ENCODE measurements around the gene TRIM22.

- TF ChIP-seq, protein P1, sequence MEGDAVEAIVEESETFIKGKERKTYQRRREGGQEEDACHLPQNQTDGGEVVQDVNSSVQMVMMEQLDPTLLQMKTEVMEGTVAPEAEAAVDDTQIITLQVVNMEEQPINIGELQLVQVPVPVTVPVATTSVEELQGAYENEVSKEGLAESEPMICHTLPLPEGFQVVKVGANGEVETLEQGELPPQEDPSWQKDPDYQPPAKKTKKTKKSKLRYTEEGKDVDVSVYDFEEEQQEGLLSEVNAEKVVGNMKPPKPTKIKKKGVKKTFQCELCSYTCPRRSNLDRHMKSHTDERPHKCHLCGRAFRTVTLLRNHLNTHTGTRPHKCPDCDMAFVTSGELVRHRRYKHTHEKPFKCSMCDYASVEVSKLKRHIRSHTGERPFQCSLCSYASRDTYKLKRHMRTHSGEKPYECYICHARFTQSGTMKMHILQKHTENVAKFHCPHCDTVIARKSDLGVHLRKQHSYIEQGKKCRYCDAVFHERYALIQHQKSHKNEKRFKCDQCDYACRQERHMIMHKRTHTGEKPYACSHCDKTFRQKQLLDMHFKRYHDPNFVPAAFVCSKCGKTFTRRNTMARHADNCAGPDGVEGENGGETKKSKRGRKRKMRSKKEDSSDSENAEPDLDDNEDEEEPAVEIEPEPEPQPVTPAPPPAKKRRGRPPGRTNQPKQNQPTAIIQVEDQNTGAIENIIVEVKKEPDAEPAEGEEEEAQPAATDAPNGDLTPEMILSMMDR (IDR thresholded peaks at IDR 0.05) = no peak
- TF ChIP-seq POLR2A (IDR thresholded peaks at IDR 0.05; ENCODE audit: low read depth) = no peak
- TF ChIP-seq POLR2AphosphoS5 (IDR thresholded peaks at IDR 0.05) = no peak
Observed at GRCh38 chr11:5700421-5701054, 10.9 kb downstream of the TRIM22 start.

All from esophagus muscularis mucosa (tissue), 3 donors.